Transverse colon (tissue), 4 donors: ENCODE data around the gene TM2D3. TPM values are rescaled to one million over a fixed set of nuclear protein-coding genes. Genes with fewer than 3 reads are reported as not detected.
"Not testable (repeated sequence)": the region's sequence is repeated elsewhere in the genome, so short reads cannot be mapped to it uniquely, and the experiment has no call there.

ENCODE experiments used
- DNase-seq: peaks from one replicate; pipeline ENCODE4 v3.0.0-alpha.2; 2019
- H3K27ac ChIP-seq, 4 donors: fragments of 200-600 bp; sonication (generic); 2 replicates each; pipeline ENCODE4 v1.5.1; 2016 to 2018; ENCODE audit warnings: inconsistent platforms in 4 of 4
- H3K27me3 ChIP-seq: fragments of 200-600 bp; sonication (generic); 2 replicates; pipeline ENCODE4 v1.5.1; 2017; ENCODE audit warnings: inconsistent platforms
- H3K36me3 ChIP-seq, 4 donors: fragments of 200-600 bp; sonication (generic); 2 replicates each; pipeline ENCODE4 v1.5.1; 2017 to 2019; ENCODE audit warnings: inconsistent platforms in 4 of 4
- H3K4me1 ChIP-seq, 4 donors: fragments of 200-600 bp; sonication (generic); 2 replicates each; pipeline ENCODE4 v1.5.1; 2017 to 2020; ENCODE audit warnings: inconsistent platforms in 4 of 4
- H3K4me3 ChIP-seq, 4 donors: fragments of 200-600 bp; sonication (generic); 1 replicate in 1 of 4; 2 replicates in 3 of 4; pipeline versions ENCODE4 v1.5.1 to v1.6.1; 2017 to 2019; ENCODE audit warnings: inconsistent platforms in 4 of 4
- H3K9me3 ChIP-seq, 2 donors: fragments of 200-600 bp; sonication (generic); 2 replicates each; pipeline ENCODE4 v1.5.1; 2017 to 2019; ENCODE audit warnings: inconsistent platforms in 2 of 2
- CTCF ChIP-seq, 5 experiments: fragments of 200-600 bp in 3 of 5; fragments of 450-650 bp in 2 of 5; sonication (generic) in 3 of 5; IDR thresholded peaks; 1 replicate in 2 of 5; 2 replicates in 3 of 5; pipeline ENCODE4 v1.5.1; 2016 to 2017; ENCODE audit warnings: antibody characterized with exemption in 5 of 5, inconsistent platforms in 3 of 5, mild to moderate bottlenecking in 2 of 5, moderate library complexity in 1 of 5
- EP300 ChIP-seq: sonication (generic); formaldehyde crosslinking; IDR thresholded peaks from one replicate; pipeline ENCODE4 v1.6.1; 2017; ENCODE audit warnings: antibody characterized with exemption, low read depth
- POLR2A ChIP-seq: fragments of 450-650 bp; IDR thresholded peaks from one replicate; pipeline ENCODE4 v1.6.1; 2016; ENCODE audit warnings: antibody characterized with exemption, mild to moderate bottlenecking, moderate library complexity
- POLR2AphosphoS5 ChIP-seq, 3 donors: sonication (generic); formaldehyde crosslinking; IDR thresholded peaks; one replicate each; pipeline ENCODE4 v1.6.1; 2016; ENCODE audit warnings: antibody characterized with exemption in 3 of 3
- WGBS, 2 donors: methylation state at CpG; one replicate each; pipeline ENCODE4 v1.1.5; 2018; ENCODE audit warnings: low coverage in 1 of 2; 5-methylcytosine and 5-hydroxymethylcytosine counted together
- in situ Hi-C, 4 donors: fragments of 200-750 bp; cut with MboI; loops; one replicate each; pipeline versions ENCODE4 v1.15.0 to v1.15.1; 2017; ENCODE audit warnings: low sequenced_read_pairs in 3 of 4, low pct_ligation_motif_present in 1 of 4, low pct_unique_long_range_greater_than_20kb in 1 of 4
- intact Hi-C: fragments of 100-400 bp; cut with DNase I; formaldehyde crosslinking; loops from one replicate; pipeline ENCODE4 v1.15.1; 2023; ENCODE audit warnings: low total_unique reads
- total RNA-seq, 4 donors: library from RNA; depleted of rRNA; stranded (reverse); fragments of >200 nt; gene quantifications; one replicate each; pipeline ENCODE4 v1.1.0, GENCODE V29; 2016

The TM2D3 gene
- total RNA-seq, 4 donors from 2014 or later = 13.8 to 46.4 (median 33.6) TPM

- Histone ChIP-seq H3K27me3 (no peaks in the 10 kb centered on the region), H3K36me3 (peaks cover 0 to 8% (median 0%) of the 10 kb centered on the region in 4 donors), H3K4me1 (peaks cover 0 to 13% (median 4%) of the 10 kb centered on the region in 4 donors), H3K9me3 (no peaks in the 10 kb centered on the region), H3K27ac (peak overlapping the region in 2 of 4 donors; percentile 5 to 23), H3K4me3 (no peak overlapping the region)
- in situ Hi-C loops (no loop called here), intact Hi-C loops (no loop called here)
- 56 to 58% methylated on average over 6 to 9 of the region's 9 CpGs for WGBS, 2 donors
- TF ChIP-seq CTCF (IDR thresholded peaks at IDR 0.05) (no peak), POLR2A (no peak), EP300 (no peak), POLR2AphosphoS5 (IDR thresholded peaks at IDR 0.05) (no peak)
- peak; percentile 81 for DNase-seq
Measured at GRCh38 chr15:101657968-101658784, 6.0 kb upstream of the TM2D3 start.

DNA sequence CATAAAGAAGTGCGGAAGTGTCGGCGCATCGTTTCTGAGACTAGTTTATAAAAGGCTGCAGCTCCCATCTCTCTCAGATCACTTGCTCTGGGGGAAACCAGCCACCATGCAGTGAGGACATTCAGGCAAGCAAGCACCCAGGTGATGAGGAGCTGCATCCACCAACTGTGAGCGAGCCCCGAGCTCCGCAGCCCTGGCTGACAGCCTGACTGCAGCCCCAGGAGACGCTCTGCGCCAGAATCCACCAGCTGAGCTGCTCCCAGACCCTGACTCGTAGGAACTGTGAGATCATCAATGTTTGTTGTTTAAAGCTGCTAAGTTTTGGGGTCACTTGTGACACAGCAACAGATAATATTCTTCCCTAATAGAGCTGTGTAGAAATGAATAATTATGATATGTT is 5.0 kb upstream of the TM2D3 start:
- intact Hi-C loops (no loop called here), in situ Hi-C loops (no loop called here)
- Histone ChIP-seq H3K27me3 (no peaks in the 10 kb centered on the region), H3K9me3 (no peaks in the 10 kb centered on the region), H3K27ac (no peak overlapping the region), H3K36me3 (peaks cover 0 to 8% (median 0%) of the 10 kb centered on the region in 4 donors), H3K4me3 (no peak overlapping the region), H3K4me1 (peaks cover 0 to 18% (median 7%) of the 10 kb centered on the region in 4 donors)
- WGBS, 2 donors = 94 to 95% methylated on average over 4 to 10 of the region's 10 CpGs
- TF ChIP-seq POLR2AphosphoS5 (IDR thresholded peaks at IDR 0.05) = no peak
- TF ChIP-seq POLR2A = no peak
- TF ChIP-seq EP300 = no peak
- TF ChIP-seq CTCF (IDR thresholded peaks at IDR 0.05) = no peak
- DNase-seq = no peak

- H3K27me3 ChIP-seq = not testable (repeated sequence)
Measured at GRCh38 chr15:101654624-101655337, 2.6 kb upstream of the TM2D3 start.

DNA sequence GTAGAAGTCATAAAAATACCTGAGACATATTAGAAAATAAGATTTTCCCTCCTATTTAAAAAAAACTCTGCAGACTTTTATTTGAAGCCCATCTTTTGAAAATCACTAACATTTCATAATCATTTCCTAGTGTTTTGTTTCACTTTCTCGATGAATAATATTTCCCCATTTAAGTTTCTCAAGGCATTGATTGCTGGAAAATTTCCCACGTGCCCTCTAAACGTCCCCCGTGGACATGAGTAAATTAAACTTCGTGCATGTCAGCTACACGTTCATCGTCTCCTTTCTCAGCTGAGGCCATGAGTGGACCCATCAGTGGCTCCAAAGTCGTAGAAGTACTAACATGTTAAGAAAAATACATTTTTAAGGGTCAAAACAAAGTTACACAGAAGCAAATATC is 2.0 kb upstream of the TM2D3 start:
- Histone ChIP-seq H3K9me3 (no peaks in the 10 kb centered on the region), H3K27me3 (no peaks in the 10 kb centered on the region), H3K36me3 (peaks cover 0 to 4% (median 0%) of the 10 kb centered on the region in 4 donors), H3K4me1 (peaks cover 18 to 39% (median 27%) of the 10 kb centered on the region in 4 donors), H3K27ac (no peak overlapping the region), H3K4me3 (no peak overlapping the region)
- in situ Hi-C loops (no loop called here), intact Hi-C loops (no loop called here)
- no peak for DNase-seq
- 72 to 79% methylated on average over 5 to 8 of the region's 8 CpGs for WGBS, 2 donors
- TF ChIP-seq POLR2A (no peak), POLR2AphosphoS5 (IDR thresholded peaks at IDR 0.05) (no peak), CTCF (IDR thresholded peaks at IDR 0.05) (no peak), EP300 (no peak)

More at GRCh38 chr15:101654624-101655337, 2.6 kb upstream of the TM2D3 start:
- 90 to 100% methylated on average over 2 to 10 of the region's 10 CpGs for WGBS, 2 donors
- intact Hi-C loops, DNase-seq, H3K4me3 ChIP-seq, in situ Hi-C loops, H3K36me3 ChIP-seq, H3K9me3 ChIP-seq, H3K27ac ChIP-seq: not testable (repeated sequence)
- H3K4me1 ChIP-seq = peaks cover 14 to 33% (median 23%) of the 10 kb centered on the region in 4 donors
